Measurements from ENCODE around the gene DCDC2B.
"Not testable (repeated sequence)": the region's sequence is repeated elsewhere in the genome, so short reads cannot be mapped to it uniquely, and the experiment has no call there.

The DCDC2B gene

DNA sequence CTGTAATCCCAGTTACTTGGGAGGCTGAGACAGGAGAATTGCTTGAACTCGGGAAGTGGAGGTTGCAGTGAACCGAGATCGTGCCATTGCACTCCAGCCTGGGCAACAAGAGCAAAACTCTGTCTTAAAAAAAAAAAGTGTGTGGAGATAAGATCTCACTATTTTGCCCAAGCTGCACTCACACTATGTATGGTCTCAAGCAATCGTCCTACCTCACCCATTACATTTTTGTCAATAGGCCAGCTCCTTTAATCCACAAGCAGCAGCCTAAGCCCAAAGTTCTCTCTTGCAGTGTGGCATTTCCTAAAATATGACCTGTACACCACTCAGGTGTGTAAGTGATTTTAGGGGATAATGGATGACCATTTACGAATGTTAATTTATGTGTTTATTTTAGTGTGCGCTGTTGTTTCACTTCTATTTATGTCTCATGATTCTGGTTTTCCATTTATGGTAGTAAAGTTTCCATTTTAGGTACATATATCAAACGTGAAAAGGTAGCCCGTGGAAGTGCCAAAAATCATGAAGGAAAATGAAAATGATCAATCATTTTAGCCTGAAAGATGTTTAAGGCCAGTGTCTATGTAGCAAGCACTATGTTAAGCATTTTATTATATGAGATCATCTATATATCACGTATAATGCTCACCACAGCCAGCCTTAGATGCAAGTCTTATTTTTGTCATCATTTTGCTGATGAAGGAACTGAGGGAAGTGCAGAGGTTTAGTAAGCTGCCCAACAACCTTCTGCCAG is 47.8 kb downstream of the DCDC2B start:
- TF ChIP-seq, protein P1, sequence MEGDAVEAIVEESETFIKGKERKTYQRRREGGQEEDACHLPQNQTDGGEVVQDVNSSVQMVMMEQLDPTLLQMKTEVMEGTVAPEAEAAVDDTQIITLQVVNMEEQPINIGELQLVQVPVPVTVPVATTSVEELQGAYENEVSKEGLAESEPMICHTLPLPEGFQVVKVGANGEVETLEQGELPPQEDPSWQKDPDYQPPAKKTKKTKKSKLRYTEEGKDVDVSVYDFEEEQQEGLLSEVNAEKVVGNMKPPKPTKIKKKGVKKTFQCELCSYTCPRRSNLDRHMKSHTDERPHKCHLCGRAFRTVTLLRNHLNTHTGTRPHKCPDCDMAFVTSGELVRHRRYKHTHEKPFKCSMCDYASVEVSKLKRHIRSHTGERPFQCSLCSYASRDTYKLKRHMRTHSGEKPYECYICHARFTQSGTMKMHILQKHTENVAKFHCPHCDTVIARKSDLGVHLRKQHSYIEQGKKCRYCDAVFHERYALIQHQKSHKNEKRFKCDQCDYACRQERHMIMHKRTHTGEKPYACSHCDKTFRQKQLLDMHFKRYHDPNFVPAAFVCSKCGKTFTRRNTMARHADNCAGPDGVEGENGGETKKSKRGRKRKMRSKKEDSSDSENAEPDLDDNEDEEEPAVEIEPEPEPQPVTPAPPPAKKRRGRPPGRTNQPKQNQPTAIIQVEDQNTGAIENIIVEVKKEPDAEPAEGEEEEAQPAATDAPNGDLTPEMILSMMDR (IDR thresholded peaks at IDR 0.05; ENCODE audit: control insufficient read depth, extremely low read depth, insufficient read depth), result no peak
- H3K4me3 ChIP-seq (ENCODE audit: low read depth, low read length), result no peak overlapping the region
- DNase-seq (ENCODE audit: low read depth), result no peak

DNA sequence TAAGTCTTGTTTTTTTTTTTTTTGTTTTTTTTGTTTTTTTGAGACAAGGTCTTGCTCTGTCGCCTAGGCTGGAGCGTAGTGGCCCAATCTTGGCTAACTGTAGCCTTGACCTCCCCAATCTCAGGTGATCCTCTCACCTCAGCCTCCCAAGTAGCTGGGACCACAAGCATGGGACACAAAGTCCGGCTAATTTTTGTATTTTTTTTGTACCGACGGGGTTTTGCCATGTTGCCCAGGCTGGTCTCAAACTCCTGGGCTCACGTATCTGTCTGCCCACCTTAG is 48.3 kb downstream of the DCDC2B start:
- TF ChIP-seq, protein P1 (IDR thresholded peaks at IDR 0.05; ENCODE audit: control insufficient read depth, extremely low read depth, insufficient read depth), result no peak
- no peak overlapping the region for H3K4me3 ChIP-seq (ENCODE audit: low read depth, low read length)
- DNase-seq (ENCODE audit: low read depth), result no peak

DNA sequence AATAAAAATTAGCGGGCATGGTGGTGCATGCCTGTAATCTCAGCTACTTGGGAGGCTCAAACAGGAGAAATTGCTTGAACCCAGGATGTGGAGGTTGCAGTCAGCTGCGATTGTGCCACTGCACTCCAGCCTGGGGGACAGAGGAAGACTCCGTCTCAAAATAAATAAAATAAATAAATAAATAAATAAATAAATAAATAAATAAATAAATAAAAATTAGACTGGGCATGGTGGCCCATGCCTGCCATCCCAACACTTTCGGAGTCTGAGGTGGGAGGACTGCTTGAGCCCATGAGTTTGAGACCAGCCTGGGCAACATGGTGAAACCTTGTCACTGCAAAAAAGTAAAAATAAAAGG is 54.3 kb downstream of the DCDC2B start:
- not testable (repeated sequence) for H3K4me3 ChIP-seq (ENCODE audit: low read depth, low read length); DNase-seq (ENCODE audit: low read depth)

DNA sequence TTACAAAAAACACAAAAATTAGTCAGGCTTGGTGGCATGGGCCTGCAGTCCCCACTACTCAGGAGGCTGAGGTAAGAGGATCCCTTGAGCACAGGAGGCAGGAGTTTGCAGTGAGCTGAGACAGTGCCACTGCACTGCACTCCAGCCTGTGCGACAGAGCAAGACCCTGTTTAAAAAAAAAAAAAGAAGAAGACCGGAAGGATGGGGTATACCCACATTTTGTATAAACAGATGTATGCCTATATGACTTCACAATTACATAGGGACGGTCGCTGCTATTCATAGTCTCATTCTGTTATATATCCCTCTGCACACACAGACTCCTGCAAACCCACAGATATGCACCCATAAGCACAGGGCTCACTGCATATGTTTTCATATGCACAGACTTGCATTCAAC is 54.9 kb downstream of the DCDC2B start:
- no peak overlapping the region for H3K4me3 ChIP-seq (ENCODE audit: low read depth, low read length)
- DNase-seq (ENCODE audit: low read depth), result no peak
- TF ChIP-seq, protein P1 (IDR thresholded peaks at IDR 0.05; ENCODE audit: control insufficient read depth, extremely low read depth, insufficient read depth), result no peak
